ENCODE measurements around the gene SNAPC3.
A peak's percentile ranks its signal among the peaks of the same experiment; 100 is the strongest.
"Not testable (repeated sequence)": the region's sequence is repeated elsewhere in the genome, so short reads cannot be mapped to it uniquely, and the experiment has no call there.

Gene SNAPC3

GRCh38 chr9:15422372-15423230, at the start of gene SNAPC3:
Gene SNAPC3 (plus strand): TSS chr9:15422876. CDS start chr9:15422880, 4 bp downstream.
- peak; percentile 94 to 95 for DNase-seq

GRCh38 chr9:15373881-15374280, 48.8 kb upstream of the SNAPC3 start:
- no peak for DNase-seq

- DNase-seq = no peak
These were observed 48.4 kb upstream of the SNAPC3 start for GRCh38 chr9:15374310-15374709.

GRCh38 chr9:15374825-15375224, 47.9 kb upstream of the SNAPC3 start:
- DNase-seq = no peak

GRCh38 chr9:15377625-15378540, 44.8 kb upstream of the SNAPC3 start:
- no peak for DNase-seq

- not testable (repeated sequence) for DNase-seq
These were observed 43.4 kb upstream of the SNAPC3 start for GRCh38 chr9:15379317-15379716.

GRCh38 chr9:15379888-15380287, 42.8 kb upstream of the SNAPC3 start:
- DNase-seq = not testable (repeated sequence)

GRCh38 chr9:15381491-15381890, 41.2 kb upstream of the SNAPC3 start:
- no peak for DNase-seq

- no peak for DNase-seq
These were observed 36.2 kb upstream of the SNAPC3 start for GRCh38 chr9:15386465-15386864.

GRCh38 chr9:15389173-15389572, 33.5 kb upstream of the SNAPC3 start:
- no peak for DNase-seq

GRCh38 chr9:15389631-15390030, 33.0 kb upstream of the SNAPC3 start:
- no peak for DNase-seq

GRCh38 chr9:15390201-15390600, 32.5 kb upstream of the SNAPC3 start:
- no peak for DNase-seq

GRCh38 chr9:15392363-15392762, 30.3 kb upstream of the SNAPC3 start:
- DNase-seq = no peak

GRCh38 chr9:15400281-15400941, 22.3 kb upstream of the SNAPC3 start:
- no peak for DNase-seq

GRCh38 chr9:15401266-15401665, 21.4 kb upstream of the SNAPC3 start:
- no peak for DNase-seq

GRCh38 chr9:15403155-15403554, 19.5 kb upstream of the SNAPC3 start:
- no peak for DNase-seq

- DNase-seq = no peak
These were observed 18.5 kb upstream of the SNAPC3 start for GRCh38 chr9:15404171-15404570.

- no peak for DNase-seq
These were observed 5.8 kb upstream of the SNAPC3 start for GRCh38 chr9:15416880-15417279.

- no peak for DNase-seq
These were observed 5.0 kb upstream of the SNAPC3 start for GRCh38 chr9:15417626-15418025.

- DNase-seq = no peak
These were observed 1.9 kb upstream of the SNAPC3 start for GRCh38 chr9:15420796-15421195.

GRCh38 chr9:15421532-15421931, 1.1 kb upstream of the SNAPC3 start:
- DNase-seq = no peak

GRCh38 chr9:15421990-15422371, 695 bp upstream of the SNAPC3 start:
- no peak for DNase-seq
